SK-MEL-5 (cell line): ENCODE data around the gene TMEM50A. TPM values are rescaled to one million over a fixed set of nuclear protein-coding genes. Genes with fewer than 3 reads are reported as not detected.
"Not testable (repeated sequence)": the region's sequence is repeated elsewhere in the genome, so short reads cannot be mapped to it uniquely, and the experiment has no call there.

Source experiments
- DNase-seq: peaks from one replicate; pipeline ENCODE4 v3.0.0-alpha.2; 2016; ENCODE audit warnings: low read depth, low spot score
- in situ Hi-C: cut with HindIII; loops from 2 replicates; pipeline ENCODE4 v1.10.0; 2016; ENCODE audit warnings: low sequenced_read_pairs, high pct_unique_total_duplicates, low pct_unique_long_range_greater_than_20kb
- total RNA-seq: library from RNA; depleted of rRNA; stranded (reverse); fragments of >200 nt; shearing (Covaris generic); gene quantifications from 2 replicates; pipeline ENCODE4 v1.2.3, GENCODE V29; 2014

TMEM50A gene
- total RNA-seq, 1 experiment from 2014 or later, result 94.6 TPM

GRCh38 chr1:25327864-25328790, 10.0 kb upstream of the TMEM50A start:
- in situ Hi-C loops, DNase-seq: not testable (repeated sequence)

GRCh38 chr1:25328791-25329185, 9.3 kb upstream of the TMEM50A start:
- DNase-seq, in situ Hi-C loops: not testable (repeated sequence)

GRCh38 chr1:25329336-25329735, 8.8 kb upstream of the TMEM50A start:
- in situ Hi-C loops, result not testable (repeated sequence)
- DNase-seq, result peak; percentile 32

- in situ Hi-C loops, result not testable (repeated sequence)
- peak; percentile 41 for DNase-seq
Observed at GRCh38 chr1:25329950-25330349, 8.2 kb upstream of the TMEM50A start.

GRCh38 chr1:25336922-25337354, 1.2 kb upstream of the TMEM50A start:
- DNase-seq, result not testable (repeated sequence)

GRCh38 chr1:25337483-25338187, 499 bp upstream of the TMEM50A start:
- DNase-seq, result not testable (repeated sequence)

More at GRCh38 chr1:25336922-25337354, 1.2 kb upstream of the TMEM50A start:
- in situ Hi-C loops, result not testable (repeated sequence)

GRCh38 chr1:25338986-25339385, 852 bp downstream of the TMEM50A start:
- no peak for DNase-seq
- in situ Hi-C loops, result no loop called here

More at GRCh38 chr1:25337483-25338187, 499 bp upstream of the TMEM50A start:
- in situ Hi-C loops, result not testable (repeated sequence)

- no peak for DNase-seq
- in situ Hi-C loops, result no loop called here
Observed at GRCh38 chr1:25341746-25342145, 3.6 kb downstream of the TMEM50A start.

- in situ Hi-C loops, result no loop called here
- no peak for DNase-seq
Observed at GRCh38 chr1:25342846-25343245, 4.7 kb downstream of the TMEM50A start.

GRCh38 chr1:25343872-25344271, 5.7 kb downstream of the TMEM50A start:
- DNase-seq, result no peak
- in situ Hi-C loops, result no loop called here

GRCh38 chr1:25347556-25347955, 9.4 kb downstream of the TMEM50A start:
- in situ Hi-C loops, result no loop called here
- DNase-seq, result no peak

GRCh38 chr1:25349606-25350005, 11.5 kb downstream of the TMEM50A start:
- DNase-seq, result no peak
- in situ Hi-C loops, result no loop called here

GRCh38 chr1:25355841-25356395, 17.8 kb downstream of the TMEM50A start:
- in situ Hi-C loops, result no loop called here
- no peak for DNase-seq

- in situ Hi-C loops, result no loop called here
- no peak for DNase-seq
Observed at GRCh38 chr1:25356441-25356840, 18.3 kb downstream of the TMEM50A start.

- DNase-seq, result no peak
- in situ Hi-C loops, result no loop called here
Observed at GRCh38 chr1:25356848-25357247, 18.7 kb downstream of the TMEM50A start.

- DNase-seq, result no peak
- in situ Hi-C loops, result no loop called here
Observed at GRCh38 chr1:25360596-25361581, 22.8 kb downstream of the TMEM50A start.

GRCh38 chr1:25361901-25362300, 23.8 kb downstream of the TMEM50A start:
- in situ Hi-C loops, result no loop called here
- no peak for DNase-seq
